Stomach (tissue), 4 donors: ENCODE measurements around the gene PDCD4.

Experiments used
- EP300 ChIP-seq: sonication (generic); formaldehyde crosslinking; IDR thresholded peaks from one replicate; pipeline ENCODE4 v1.6.1; 2017; ENCODE audit warnings: antibody characterized with exemption
- POLR2AphosphoS5 ChIP-seq, 3 donors: sonication (generic); formaldehyde crosslinking; IDR thresholded peaks; one replicate each; pipeline ENCODE4 v1.6.1; 2016; ENCODE audit warnings: antibody characterized with exemption in 3 of 3
- TF ChIP-seq, protein P1 (sequence below), 7 experiments: fragments of 450-650 bp in 4 of 7; fragments of 200-600 bp in 3 of 7; sonication (generic) in 3 of 7; IDR thresholded peaks; one replicate each; pipeline ENCODE4 v1.5.1; 2016 to 2019; ENCODE audit warnings: antibody characterized with exemption in 7 of 7, control low read depth in 2 of 7, mild to moderate bottlenecking in 1 of 7

- TF ChIP-seq, protein P1, sequence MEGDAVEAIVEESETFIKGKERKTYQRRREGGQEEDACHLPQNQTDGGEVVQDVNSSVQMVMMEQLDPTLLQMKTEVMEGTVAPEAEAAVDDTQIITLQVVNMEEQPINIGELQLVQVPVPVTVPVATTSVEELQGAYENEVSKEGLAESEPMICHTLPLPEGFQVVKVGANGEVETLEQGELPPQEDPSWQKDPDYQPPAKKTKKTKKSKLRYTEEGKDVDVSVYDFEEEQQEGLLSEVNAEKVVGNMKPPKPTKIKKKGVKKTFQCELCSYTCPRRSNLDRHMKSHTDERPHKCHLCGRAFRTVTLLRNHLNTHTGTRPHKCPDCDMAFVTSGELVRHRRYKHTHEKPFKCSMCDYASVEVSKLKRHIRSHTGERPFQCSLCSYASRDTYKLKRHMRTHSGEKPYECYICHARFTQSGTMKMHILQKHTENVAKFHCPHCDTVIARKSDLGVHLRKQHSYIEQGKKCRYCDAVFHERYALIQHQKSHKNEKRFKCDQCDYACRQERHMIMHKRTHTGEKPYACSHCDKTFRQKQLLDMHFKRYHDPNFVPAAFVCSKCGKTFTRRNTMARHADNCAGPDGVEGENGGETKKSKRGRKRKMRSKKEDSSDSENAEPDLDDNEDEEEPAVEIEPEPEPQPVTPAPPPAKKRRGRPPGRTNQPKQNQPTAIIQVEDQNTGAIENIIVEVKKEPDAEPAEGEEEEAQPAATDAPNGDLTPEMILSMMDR (IDR thresholded peaks at IDR 0.05) = no peak
- no peak for TF ChIP-seq POLR2AphosphoS5 (IDR thresholded peaks at IDR 0.05)
- no peak for TF ChIP-seq EP300
These were observed 8.4 kb upstream of the PDCD4 start for GRCh38 chr10:110863361-110863760.
